HG03159 (cell line): ENCODE measurements around the gene ANO5.
A peak's percentile ranks its signal among the peaks of the same experiment; 100 is the strongest.

Experiments
- ATAC-seq: cut with Tn5 transposase; IDR thresholded peaks from one replicate; pipeline ENCODE4 v1.9.1; 2021; ENCODE audit warnings: mild to moderate bottlenecking, moderate library complexity; ENCODE audit not compliant: unreplicated experiment

ANO5 gene, protein sequence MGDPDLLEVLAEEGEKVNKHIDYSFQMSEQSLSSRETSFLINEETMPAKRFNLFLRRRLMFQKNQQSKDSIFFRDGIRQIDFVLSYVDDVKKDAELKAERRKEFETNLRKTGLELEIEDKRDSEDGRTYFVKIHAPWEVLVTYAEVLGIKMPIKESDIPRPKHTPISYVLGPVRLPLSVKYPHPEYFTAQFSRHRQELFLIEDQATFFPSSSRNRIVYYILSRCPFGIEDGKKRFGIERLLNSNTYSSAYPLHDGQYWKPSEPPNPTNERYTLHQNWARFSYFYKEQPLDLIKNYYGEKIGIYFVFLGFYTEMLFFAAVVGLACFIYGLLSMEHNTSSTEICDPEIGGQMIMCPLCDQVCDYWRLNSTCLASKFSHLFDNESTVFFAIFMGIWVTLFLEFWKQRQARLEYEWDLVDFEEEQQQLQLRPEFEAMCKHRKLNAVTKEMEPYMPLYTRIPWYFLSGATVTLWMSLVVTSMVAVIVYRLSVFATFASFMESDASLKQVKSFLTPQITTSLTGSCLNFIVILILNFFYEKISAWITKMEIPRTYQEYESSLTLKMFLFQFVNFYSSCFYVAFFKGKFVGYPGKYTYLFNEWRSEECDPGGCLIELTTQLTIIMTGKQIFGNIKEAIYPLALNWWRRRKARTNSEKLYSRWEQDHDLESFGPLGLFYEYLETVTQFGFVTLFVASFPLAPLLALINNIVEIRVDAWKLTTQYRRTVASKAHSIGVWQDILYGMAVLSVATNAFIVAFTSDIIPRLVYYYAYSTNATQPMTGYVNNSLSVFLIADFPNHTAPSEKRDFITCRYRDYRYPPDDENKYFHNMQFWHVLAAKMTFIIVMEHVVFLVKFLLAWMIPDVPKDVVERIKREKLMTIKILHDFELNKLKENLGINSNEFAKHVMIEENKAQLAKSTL

GRCh38 chr11:22192642-22193347, at the start of gene ANO5:
TSS of gene ANO5 (plus strand) at chr11:22193085. CDS start at chr11:22193493, 408 bp downstream.
- peak; percentile 52 for ATAC-seq

DNA sequence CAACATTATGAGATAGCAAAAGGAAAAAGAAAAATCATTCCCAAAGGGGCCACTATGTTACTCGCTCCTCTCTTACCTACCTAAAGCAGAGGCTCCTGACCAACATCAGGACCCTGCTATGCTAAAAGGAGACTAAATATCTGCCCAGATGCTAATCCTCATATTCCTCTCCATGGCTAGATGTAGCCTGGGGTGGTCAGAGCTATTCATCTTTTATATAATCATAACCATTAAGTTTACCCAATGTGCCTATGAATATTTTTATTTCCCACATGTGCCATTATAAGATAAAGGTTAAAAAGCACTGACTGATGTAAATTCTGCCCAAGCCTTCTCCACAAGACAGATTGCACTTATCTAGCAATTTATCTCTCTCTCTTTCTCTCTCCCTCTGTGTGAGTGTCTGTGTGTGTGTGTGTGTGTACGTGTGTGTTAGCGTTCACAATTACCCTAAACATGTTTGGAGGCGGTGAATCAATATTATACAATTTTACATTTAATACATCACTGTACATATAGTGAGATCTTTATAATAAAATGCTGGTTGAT, 41.2 kb upstream of the ANO5 start:
- ATAC-seq, result no peak

DNA sequence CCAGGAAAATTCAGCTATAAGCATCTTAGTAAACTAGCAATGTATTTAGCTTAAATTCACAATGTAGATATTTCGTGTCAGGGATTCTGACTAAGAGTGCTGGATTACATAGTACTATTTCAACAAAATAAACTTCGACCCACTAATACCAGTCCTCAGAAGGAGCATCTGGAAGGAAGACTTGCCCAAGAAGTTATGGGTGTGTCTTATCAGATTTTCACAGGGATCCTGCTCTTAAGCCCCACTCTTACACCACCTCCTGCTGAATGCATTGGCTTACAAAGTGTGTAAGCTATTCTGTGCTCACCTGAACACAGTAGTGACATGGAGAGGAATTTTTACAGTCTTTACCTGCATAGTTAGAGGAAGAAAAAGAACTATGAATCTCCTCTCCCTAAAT, 35.4 kb upstream of the ANO5 start:
- no peak for ATAC-seq

DNA sequence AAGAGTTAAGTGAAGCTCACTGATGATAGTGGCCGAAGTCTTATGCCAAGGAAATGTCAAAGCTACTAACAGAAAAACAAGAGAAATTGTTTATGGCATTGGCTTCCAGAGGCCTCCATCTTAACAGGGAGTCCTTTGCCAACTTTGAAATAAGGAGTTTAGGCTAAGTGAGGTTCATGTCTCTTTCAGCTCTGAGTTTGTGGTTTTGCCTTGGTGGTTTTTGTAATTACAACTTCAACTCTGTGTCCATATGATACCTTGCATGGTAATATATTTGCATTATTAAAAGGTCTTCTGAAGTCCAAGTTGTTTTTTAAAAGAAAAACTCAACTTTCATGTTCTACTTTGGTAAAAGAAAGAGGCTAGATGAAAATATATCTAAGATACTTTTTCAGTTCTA, 31.4 kb upstream of the ANO5 start:
- no peak for ATAC-seq

- ATAC-seq, result no peak
These were observed 30.1 kb upstream of the ANO5 start for GRCh38 chr11:22162756-22163155.

DNA sequence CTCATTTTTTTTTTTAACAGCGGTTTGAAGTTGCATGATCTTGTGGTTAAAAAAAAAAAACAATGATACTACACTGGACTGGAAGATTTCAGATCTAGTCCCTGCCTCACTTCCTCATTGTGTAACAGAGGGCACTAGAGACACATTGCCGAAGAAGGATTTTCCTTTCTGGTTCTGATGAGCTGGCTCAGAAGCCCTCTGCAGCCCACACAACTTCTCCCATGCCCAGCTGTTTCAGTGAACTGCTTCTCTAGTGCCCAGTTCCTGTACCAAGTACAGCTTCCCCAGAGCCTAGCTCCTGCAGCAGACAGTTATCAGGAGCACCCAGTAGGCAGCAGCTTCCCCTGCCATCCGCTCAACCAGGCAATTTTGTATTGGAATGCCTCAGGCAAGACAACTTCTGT, 29.5 kb upstream of the ANO5 start:
- ATAC-seq, result peak; percentile 79

DNA sequence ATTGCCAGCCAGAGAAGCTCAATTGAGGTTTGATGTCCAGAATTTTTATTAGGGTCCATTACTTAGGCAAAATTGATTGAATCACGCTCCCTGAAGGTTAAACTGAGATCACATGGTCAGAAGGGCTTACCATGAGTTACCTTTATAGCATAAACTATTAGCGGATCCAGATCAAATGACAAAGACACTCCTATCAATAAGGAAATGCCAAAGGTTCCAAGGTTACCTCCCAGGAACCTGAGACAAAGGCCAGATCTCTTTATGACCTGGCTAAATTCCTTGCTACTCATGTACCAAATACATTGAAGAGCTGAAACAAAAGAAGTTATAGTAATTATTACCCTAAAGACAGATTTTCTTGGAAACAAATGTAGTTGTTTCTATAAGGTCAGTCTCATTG, 27.8 kb upstream of the ANO5 start:
- no peak for ATAC-seq

DNA sequence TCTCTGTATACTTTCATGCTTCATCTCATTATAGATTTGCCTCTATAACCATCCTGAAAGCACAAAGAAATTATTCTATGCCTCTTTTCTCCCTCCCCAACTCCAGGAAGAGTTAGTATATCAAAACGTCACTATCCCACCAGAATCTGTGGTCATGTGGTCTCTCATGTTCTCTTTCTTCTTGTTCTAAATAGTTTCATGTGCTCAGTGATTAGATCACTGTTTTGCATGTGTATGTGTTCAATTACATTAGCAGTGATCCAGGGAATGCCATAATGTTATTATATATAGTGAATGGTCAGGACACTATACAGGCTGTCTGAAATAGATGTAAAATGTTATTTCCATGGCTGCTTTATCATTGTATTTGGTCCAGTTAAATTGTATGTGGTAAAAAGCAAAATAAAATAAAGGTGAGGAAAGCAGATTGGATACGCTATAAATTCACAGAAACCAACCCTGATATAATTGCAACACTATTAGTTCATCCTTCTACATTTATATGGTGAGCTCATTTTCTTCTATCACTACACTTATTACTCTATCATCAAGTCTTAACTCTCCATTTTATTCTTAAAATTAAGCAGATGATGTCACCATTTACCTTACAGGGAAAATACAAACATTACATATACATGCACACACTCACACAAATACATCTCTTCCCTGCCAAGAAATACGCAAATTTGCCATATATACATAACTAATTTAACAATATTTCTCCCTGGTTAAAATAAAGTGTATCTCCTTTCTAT, 26.9 kb upstream of the ANO5 start:
- no peak for ATAC-seq

- peak; percentile 52 for ATAC-seq
These were observed 23.1 kb upstream of the ANO5 start for GRCh38 chr11:22169833-22170232.

GRCh38 chr11:22173532-22173931, 19.4 kb upstream of the ANO5 start:
- ATAC-seq, result no peak

DNA sequence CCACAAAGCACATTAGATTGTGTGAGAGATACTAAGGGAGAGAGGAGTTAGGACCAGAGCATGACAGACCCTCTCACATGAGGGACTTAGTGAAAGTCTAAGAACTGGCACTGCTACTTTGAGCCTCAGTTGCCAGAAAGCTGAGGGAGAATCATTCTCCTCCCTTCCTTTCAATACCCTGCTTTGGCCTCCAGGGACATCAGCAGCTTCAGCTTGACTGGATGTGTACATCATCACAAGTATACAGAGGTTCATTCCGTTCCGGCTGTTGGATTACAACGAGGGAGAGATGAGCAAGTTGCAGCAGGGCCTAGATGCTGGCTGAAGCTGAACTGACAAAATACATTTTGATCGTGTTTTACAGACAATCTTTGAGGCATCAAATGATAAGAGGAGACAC, 15.7 kb upstream of the ANO5 start:
- ATAC-seq, result no peak

DNA sequence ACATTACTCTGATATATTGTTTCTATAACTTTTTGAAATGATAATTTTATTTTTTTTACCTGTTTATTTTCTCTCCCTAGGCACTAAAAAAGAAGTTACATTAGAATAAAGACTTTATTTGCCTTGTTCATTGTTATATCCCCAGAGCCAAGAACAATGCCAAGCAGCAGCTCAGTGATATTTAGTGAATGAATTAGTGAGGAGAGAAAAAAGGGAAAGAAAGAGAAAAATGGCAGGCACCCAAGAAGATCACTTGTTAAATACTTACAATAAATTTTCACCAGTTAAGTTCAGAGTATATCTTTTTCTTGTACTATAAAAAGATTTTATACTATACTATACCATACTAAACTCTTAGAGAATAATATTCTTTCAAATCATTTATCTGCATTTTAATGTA, 13.3 kb upstream of the ANO5 start:
- ATAC-seq, result no peak

GRCh38 chr11:22180131-22180530, 12.8 kb upstream of the ANO5 start:
- ATAC-seq, result no peak

DNA sequence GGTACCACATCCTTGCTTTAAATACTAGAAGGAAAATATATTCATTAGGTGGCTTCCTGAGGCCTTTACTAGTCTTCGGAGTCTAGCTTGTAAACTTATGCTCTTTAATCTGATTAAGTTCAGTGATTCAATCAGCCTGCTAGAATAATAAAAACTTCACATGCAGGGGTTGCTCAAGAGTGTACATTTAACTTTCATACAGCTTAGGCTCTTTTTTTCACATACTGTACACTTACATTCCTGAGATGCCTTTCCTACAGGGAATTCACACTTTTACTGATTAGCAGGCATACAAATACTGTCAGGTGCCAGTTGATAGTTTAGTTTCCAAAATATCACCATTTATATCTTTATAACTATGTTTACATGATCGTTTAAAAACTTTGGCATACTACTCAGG, 3.2 kb upstream of the ANO5 start:
- no peak for ATAC-seq

DNA sequence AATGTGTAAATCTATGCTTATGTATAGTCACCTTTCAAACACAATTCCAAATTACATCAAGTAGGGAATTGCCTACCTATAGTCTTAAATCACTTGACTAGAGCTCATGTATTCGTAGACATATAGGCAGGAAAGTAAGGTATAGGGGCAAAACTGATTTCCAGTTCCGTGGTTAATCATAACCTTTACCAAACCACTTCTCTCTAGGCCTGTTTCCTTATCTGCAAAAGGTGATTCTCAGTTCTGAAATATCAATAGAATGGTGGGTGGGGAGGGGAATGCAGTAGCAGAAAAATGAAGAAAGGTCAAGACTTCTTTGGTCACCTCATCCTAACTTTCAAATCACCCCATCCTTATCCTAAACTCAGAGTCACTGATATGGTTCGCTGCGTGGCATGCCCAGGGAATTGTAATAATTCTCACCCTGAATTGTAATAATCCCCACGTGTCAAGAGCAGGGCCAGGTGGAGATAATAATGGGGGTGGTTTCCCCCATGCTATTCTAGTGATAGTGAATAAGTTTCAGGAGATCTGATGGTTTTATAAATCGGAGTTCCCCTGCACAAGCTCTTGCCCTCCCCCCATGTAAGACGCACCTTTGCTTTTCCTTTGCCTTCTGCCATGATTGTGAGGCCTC, 1.9 kb upstream of the ANO5 start:
- peak; percentile 43 for ATAC-seq

DNA sequence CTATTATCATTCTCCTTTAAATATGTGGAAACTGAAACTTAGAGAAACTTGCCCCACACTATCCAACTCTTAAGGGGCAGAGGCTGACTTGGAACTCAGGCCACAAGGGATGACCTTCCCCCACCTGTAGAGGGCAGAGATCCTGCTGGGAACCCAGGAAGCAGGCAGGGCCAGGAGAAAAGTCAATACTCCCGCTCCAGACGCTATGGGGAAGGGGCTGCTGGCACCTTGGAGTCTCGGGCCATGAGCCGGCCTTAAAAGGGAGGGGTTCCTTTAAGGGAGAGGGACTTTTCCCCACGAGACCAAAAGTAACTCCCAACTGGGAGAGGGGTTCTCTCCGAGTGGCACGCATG, 620 bp upstream of the ANO5 start:
- no peak for ATAC-seq

GRCh38 chr11:22193348-22194051, 615 bp downstream of the ANO5 start:
- ATAC-seq, result peak; percentile 34

DNA sequence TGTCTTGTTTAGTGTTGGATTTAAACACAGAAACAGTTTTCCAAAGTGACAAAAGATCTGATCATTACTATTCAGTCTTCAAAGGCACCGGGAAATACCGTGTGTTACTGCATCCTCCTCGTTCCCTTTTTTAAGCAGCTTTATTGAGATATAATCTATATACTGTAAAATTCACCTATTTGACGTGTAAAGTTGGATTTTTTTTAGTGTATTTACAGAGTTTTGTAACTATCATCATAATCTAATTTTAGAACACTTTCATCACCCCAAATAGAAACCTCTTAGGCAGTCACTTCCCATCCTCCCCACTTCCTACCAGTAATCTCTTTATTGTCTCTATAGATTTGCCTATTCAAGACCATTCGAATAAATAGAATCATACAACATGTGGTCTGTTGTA, 1.4 kb downstream of the ANO5 start:
- no peak for ATAC-seq

DNA sequence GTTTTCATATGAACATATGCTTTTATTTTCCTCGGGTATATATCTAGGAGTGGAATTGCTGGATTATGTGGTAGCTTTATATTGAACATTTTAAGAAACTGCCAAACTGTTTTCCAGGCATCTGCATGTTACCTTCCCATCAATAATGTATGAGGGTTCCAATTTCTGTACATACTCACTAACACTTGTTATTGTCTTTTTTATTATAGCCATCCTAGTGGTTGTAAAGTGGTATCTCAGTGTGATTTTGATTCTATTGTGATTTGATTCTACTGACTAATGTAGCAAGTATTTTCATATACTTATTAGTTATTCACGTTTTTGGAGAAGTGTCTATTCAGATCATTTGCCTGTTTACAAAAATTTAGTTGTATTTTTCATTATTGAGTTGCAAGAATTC, 2.0 kb downstream of the ANO5 start:
- no peak for ATAC-seq
